T-helper 9 cell (primary cell): ENCODE measurements around the gene GLMN.

ENCODE experiments used
- DNase-seq: peaks from one replicate; pipeline ENCODE4 v3.0.0-alpha.2; 2020
- total RNA-seq, 2 donors: gene quantifications; one replicate each; lab custom pipeline; 2026; lab: John Stamatoyannopoulos, UW

Gene GLMN
- total RNA-seq, result 7.0 to 16.4 reads per million in 2 donors

GRCh38 chr1:92298573-92299476 is at the start of gene GLMN, which contains the start of gene RPAP2:
Gene GLMN (minus strand): TSS chr1:92298987. CDS start chr1:92297999, 988 bp downstream.
Gene RPAP2 (plus strand): TSS chr1:92299059. CDS start chr1:92299074, 15 bp downstream.
- peak; percentile 60 for DNase-seq

- DNase-seq, result no peak
Observed at GRCh38 chr1:92346866-92347640, 48.3 kb upstream of the GLMN start.

- no peak for DNase-seq
Observed at GRCh38 chr1:92343061-92343460, 44.3 kb upstream of the GLMN start.

GRCh38 chr1:92342401-92342800 is 43.6 kb upstream of the GLMN start:
- no peak for DNase-seq

- no peak for DNase-seq
Observed at GRCh38 chr1:92340154-92340553, 41.4 kb upstream of the GLMN start.

- DNase-seq, result no peak
Observed at GRCh38 chr1:92333668-92334067, 34.9 kb upstream of the GLMN start.

GRCh38 chr1:92329347-92330129 is 30.8 kb upstream of the GLMN start:
- no peak for DNase-seq

GRCh38 chr1:92327794-92328193 is 29.0 kb upstream of the GLMN start:
- DNase-seq, result no peak

- DNase-seq, result no peak
Observed at GRCh38 chr1:92326681-92327080, 27.9 kb upstream of the GLMN start.

- DNase-seq, result no peak
Observed at GRCh38 chr1:92324784-92325183, 26.0 kb upstream of the GLMN start.

GRCh38 chr1:92323473-92324453 is 25.0 kb upstream of the GLMN start:
- DNase-seq, result no peak

GRCh38 chr1:92317836-92318493 is 19.2 kb upstream of the GLMN start:
- no peak for DNase-seq

- DNase-seq, result peak; percentile 16
Observed at GRCh38 chr1:92315766-92316599, 17.2 kb upstream of the GLMN start.

- DNase-seq, result no peak
Observed at GRCh38 chr1:92314024-92314423, 15.2 kb upstream of the GLMN start.

GRCh38 chr1:92310185-92310597 is 11.4 kb upstream of the GLMN start:
- no peak for DNase-seq

- no peak for DNase-seq
Observed at GRCh38 chr1:92307980-92308379, 9.2 kb upstream of the GLMN start.

- DNase-seq, result no peak
Observed at GRCh38 chr1:92306020-92306419, 7.2 kb upstream of the GLMN start.

- no peak for DNase-seq
Observed at GRCh38 chr1:92301021-92301420, 2.2 kb upstream of the GLMN start.

GRCh38 chr1:92299477-92300150 is 827 bp upstream of the GLMN start:
- no peak for DNase-seq

GRCh38 chr1:92298213-92298572 is 594 bp downstream of the GLMN start:
- DNase-seq, result no peak
